Muscle layer of colon (tissue), 2 donors: ENCODE measurements around the gene KANTR.

Experiments used
- H3K27ac ChIP-seq: one replicate; pipeline ENCODE4 v1.7.0; 2013; ENCODE audit warnings: low read depth, mild to moderate bottlenecking, low read length, moderate library complexity
- H3K27me3 ChIP-seq, 2 donors: one replicate each; pipeline ENCODE4 v1.7.0; 2013; ENCODE audit warnings: low read length in 2 of 2, mild to moderate bottlenecking in 2 of 2; ENCODE audit not compliant: insufficient read depth in 2 of 2, control insufficient read depth in 1 of 2
- H3K36me3 ChIP-seq: one replicate; pipeline ENCODE4 v1.7.0; 2013; ENCODE audit warnings: mild to moderate bottlenecking, low read length; ENCODE audit not compliant: insufficient read depth
- H3K4me1 ChIP-seq: one replicate; pipeline ENCODE4 v1.7.0; 2013; ENCODE audit warnings: mild to moderate bottlenecking, low read length; ENCODE audit not compliant: insufficient read depth
- H3K4me3 ChIP-seq, 2 donors: one replicate each; pipeline ENCODE4 v1.7.0; 2013; ENCODE audit warnings: low read length in 2 of 2, low read depth in 1 of 2, mild to moderate bottlenecking in 1 of 2, moderate library complexity in 1 of 2
- H3K9ac ChIP-seq: one replicate; pipeline ENCODE4 v1.7.0; 2013; ENCODE audit warnings: low read length
- H3K9me3 ChIP-seq: one replicate; pipeline ENCODE4 v1.7.0; 2013; ENCODE audit warnings: mild to moderate bottlenecking, low read length
- donor health status: abdominal sarcoma.
- donor health status: Adenocarcinoma of cecum.

KANTR gene

GRCh38 chrX:53093177-53093655 is 726 bp upstream of the KANTR start:
- peak overlapping the region; percentile 53 for H3K9ac ChIP-seq
- no peaks in the 10 kb centered on the region for H3K36me3 ChIP-seq
- peak overlapping the region in 1 of 2 donors; percentile 67 for H3K4me3 ChIP-seq
- peaks cover 7% of the 10 kb centered on the region for H3K4me1 ChIP-seq
- H3K27me3 ChIP-seq, result peaks cover 0 to 5% of the 10 kb centered on the region in 2 donors
- no peaks in the 10 kb centered on the region for H3K9me3 ChIP-seq
- peak overlapping the region; percentile 85 for H3K27ac ChIP-seq

- Histone ChIP-seq H3K9ac (peak overlapping the region; percentile 9), H3K27ac (peak overlapping the region; percentile 76), H3K36me3 (no peaks in the 10 kb centered on the region), H3K4me3 (peak overlapping the region; percentile 65 to 67), H3K9me3 (no peaks in the 10 kb centered on the region), H3K27me3 (no peaks in the 10 kb centered on the region), H3K4me1 (peaks cover 7% of the 10 kb centered on the region)
Measured at GRCh38 chrX:53094582-53094905, 602 bp downstream of the KANTR start.

- H3K27ac ChIP-seq, result no peak overlapping the region
- H3K27me3 ChIP-seq, result no peaks in the 10 kb centered on the region
- no peak overlapping the region for H3K4me3 ChIP-seq
- H3K36me3 ChIP-seq, result no peaks in the 10 kb centered on the region
- H3K4me1 ChIP-seq, result peaks cover 7% of the 10 kb centered on the region
- no peak overlapping the region for H3K9ac ChIP-seq
- no peaks in the 10 kb centered on the region for H3K9me3 ChIP-seq
Measured at GRCh38 chrX:53095796-53096195, 1.9 kb downstream of the KANTR start.

- H3K9me3 ChIP-seq, result no peaks in the 10 kb centered on the region
- no peaks in the 10 kb centered on the region for H3K36me3 ChIP-seq
- peaks cover 0 to 9% of the 10 kb centered on the region in 2 donors for H3K27me3 ChIP-seq
- H3K9ac ChIP-seq, result no peak overlapping the region
- H3K4me3 ChIP-seq, result no peak overlapping the region
- H3K4me1 ChIP-seq, result peaks cover 4% of the 10 kb centered on the region
- peak overlapping the region; percentile 52 for H3K27ac ChIP-seq
Measured at GRCh38 chrX:53114864-53115549, 21.1 kb downstream of the KANTR start.

GRCh38 chrX:53115550-53115874 is 21.6 kb downstream of the KANTR start:
- peaks cover 4% of the 10 kb centered on the region for H3K4me1 ChIP-seq
- H3K9me3 ChIP-seq, result no peaks in the 10 kb centered on the region
- H3K36me3 ChIP-seq, result no peaks in the 10 kb centered on the region
- peak overlapping the region; percentile 52 for H3K27ac ChIP-seq
- H3K4me3 ChIP-seq, result peak overlapping the region; percentile 0 to 8
- H3K9ac ChIP-seq, result no peak overlapping the region
- H3K27me3 ChIP-seq, result peaks cover 0 to 9% of the 10 kb centered on the region in 2 donors

GRCh38 chrX:53116101-53116500 is 22.2 kb downstream of the KANTR start:
- Histone ChIP-seq H3K9me3 (no peaks in the 10 kb centered on the region), H3K27ac (peak overlapping the region; percentile 70), H3K27me3 (peaks cover 0 to 9% of the 10 kb centered on the region in 2 donors), H3K9ac (no peak overlapping the region), H3K4me1 (peaks cover 4% of the 10 kb centered on the region), H3K36me3 (no peaks in the 10 kb centered on the region), H3K4me3 (peak overlapping the region; percentile 0 to 8)

- Histone ChIP-seq H3K36me3 (no peaks in the 10 kb centered on the region), H3K27me3 (peaks cover 0 to 3% of the 10 kb centered on the region in 2 donors), H3K4me1 (no peaks in the 10 kb centered on the region), H3K9ac (no peak overlapping the region), H3K4me3 (no peak overlapping the region), H3K9me3 (peaks cover 7% of the 10 kb centered on the region), H3K27ac (no peak overlapping the region)
Measured at GRCh38 chrX:53122013-53122412, 28.1 kb downstream of the KANTR start.

- H3K27me3 ChIP-seq, result peaks cover 0 to 5% of the 10 kb centered on the region in 2 donors
- no peak overlapping the region for H3K4me3 ChIP-seq
- no peak overlapping the region for H3K27ac ChIP-seq
- H3K4me1 ChIP-seq, result no peaks in the 10 kb centered on the region
- H3K9me3 ChIP-seq, result peaks cover 7% of the 10 kb centered on the region
- no peaks in the 10 kb centered on the region for H3K36me3 ChIP-seq
- no peak overlapping the region for H3K9ac ChIP-seq
Measured at GRCh38 chrX:53125506-53125905, 31.6 kb downstream of the KANTR start.

- Histone ChIP-seq H3K27me3 (peaks cover 0 to 5% of the 10 kb centered on the region in 2 donors), H3K36me3 (no peaks in the 10 kb centered on the region)
Measured at GRCh38 chrX:53126377-53126776, 32.4 kb downstream of the KANTR start.

GRCh38 chrX:53128097-53128749 is 34.3 kb downstream of the KANTR start:
- no peak overlapping the region for H3K27ac ChIP-seq

More at GRCh38 chrX:53126377-53126776, 32.4 kb downstream of the KANTR start:
- Histone ChIP-seq H3K27ac (no peak overlapping the region), H3K4me1 (no peaks in the 10 kb centered on the region), H3K9me3 (peaks cover 7% of the 10 kb centered on the region), H3K4me3 (no peak overlapping the region), H3K9ac (no peak overlapping the region)

GRCh38 chrX:53133400-53133799 is 39.5 kb downstream of the KANTR start:
- Histone ChIP-seq H3K4me3 (no peak overlapping the region), H3K27me3 (peaks cover 0 to 3% of the 10 kb centered on the region in 2 donors), H3K27ac (no peak overlapping the region), H3K4me1 (no peaks in the 10 kb centered on the region), H3K9me3 (no peaks in the 10 kb centered on the region), H3K9ac (no peak overlapping the region), H3K36me3 (no peaks in the 10 kb centered on the region)

More at GRCh38 chrX:53128097-53128749, 34.3 kb downstream of the KANTR start:
- H3K36me3 ChIP-seq, result no peaks in the 10 kb centered on the region
- H3K27me3 ChIP-seq, result peaks cover 0 to 8% of the 10 kb centered on the region in 2 donors
- peaks cover 7% of the 10 kb centered on the region for H3K9me3 ChIP-seq
- H3K9ac ChIP-seq, result no peak overlapping the region
- H3K4me3 ChIP-seq, result no peak overlapping the region
- no peaks in the 10 kb centered on the region for H3K4me1 ChIP-seq
